Activated naive CD8-positive, alpha-beta T cell treated with anti-CD3 and anti-CD28 coated beads for 36 hours (primary cell): ENCODE results near the gene OCA2. TPM values are rescaled to one million over a fixed set of nuclear protein-coding genes. Genes with fewer than 3 reads are reported as not detected.

Experiments
- DNase-seq: peaks from one replicate; pipeline ENCODE4 v3.0.0; 2021
- H3K27ac Mint-ChIP-seq: one replicate; pipeline ENCODE4 v1.8.0; 2022; ENCODE audit warnings: mild to moderate bottlenecking, moderate library complexity, mixed read lengths
- H3K27me3 Mint-ChIP-seq: one replicate; pipeline ENCODE4 v1.8.0; 2022; ENCODE audit warnings: mild to moderate bottlenecking, mixed read lengths
- H3K36me3 Mint-ChIP-seq: one replicate; pipeline ENCODE4 v1.8.0; 2021; ENCODE audit warnings: mild to moderate bottlenecking, mixed read lengths
- H3K4me1 Mint-ChIP-seq: one replicate; pipeline ENCODE4 v1.8.0; 2021; ENCODE audit warnings: mixed read lengths
- H3K4me3 Mint-ChIP-seq: one replicate; pipeline ENCODE4 v1.8.0; 2022; ENCODE audit warnings: mild to moderate bottlenecking, moderate library complexity, mixed read lengths
- H3K9me3 Mint-ChIP-seq: one replicate; pipeline ENCODE4 v1.8.0; 2022; ENCODE audit warnings: mixed read lengths
- total RNA-seq, 2 experiments: library from RNA; stranded (reverse); gene quantifications; one replicate each; pipeline ENCODE4 v1.2.3, GENCODE V29; 2021

OCA2 gene
- total RNA-seq, 2 experiments from 2014 or later = not detected

DNA sequence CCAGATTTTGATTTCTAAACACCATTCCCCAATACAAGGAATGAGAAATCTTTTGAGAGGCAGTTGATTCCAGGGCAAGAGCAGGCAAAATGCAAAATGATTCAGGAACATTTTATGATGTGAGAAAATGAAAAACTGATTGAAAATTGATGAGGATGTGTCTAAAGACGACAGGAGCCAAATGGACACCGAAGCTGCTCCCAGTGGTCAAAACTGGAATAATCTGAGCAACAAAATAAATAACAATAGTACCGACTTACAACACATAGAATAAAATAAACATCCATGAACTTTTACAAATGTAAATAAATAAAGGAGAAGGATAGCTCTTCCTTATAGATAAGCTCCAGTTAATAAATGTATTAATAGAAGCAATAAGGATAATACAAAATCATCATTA lies 186.8 kb downstream of the OCA2 start:
- H3K27ac Mint-ChIP-seq = no peak overlapping the region
- H3K9me3 Mint-ChIP-seq = peaks cover 7% of the 10 kb centered on the region
- peaks cover 3% of the 10 kb centered on the region for H3K27me3 Mint-ChIP-seq
- no peaks in the 10 kb centered on the region for H3K4me1 Mint-ChIP-seq
- DNase-seq = no peak
- no peak overlapping the region for H3K4me3 Mint-ChIP-seq
- no peaks in the 10 kb centered on the region for H3K36me3 Mint-ChIP-seq

DNA sequence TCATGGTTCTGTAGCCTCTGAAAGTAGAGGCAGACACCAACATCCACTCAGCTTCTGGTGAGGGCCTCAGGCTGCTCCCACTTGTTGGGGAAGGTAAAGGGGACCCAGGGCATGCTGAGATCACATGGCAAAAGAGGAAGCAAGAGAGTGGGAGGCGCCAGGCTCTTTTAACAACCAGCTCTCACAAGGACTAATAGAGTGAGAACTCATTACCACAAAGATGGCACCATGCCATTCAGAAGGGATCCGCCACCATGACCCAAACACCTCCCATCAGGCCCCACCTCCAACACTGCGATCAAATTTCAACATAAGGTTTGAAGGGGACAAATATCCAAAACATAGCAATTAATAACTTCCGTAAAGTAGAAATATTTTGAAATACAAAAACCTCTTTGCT lies 192.3 kb downstream of the OCA2 start:
- H3K27me3 Mint-ChIP-seq = peaks cover 4% of the 10 kb centered on the region
- peaks cover 2% of the 10 kb centered on the region for H3K9me3 Mint-ChIP-seq
- no peaks in the 10 kb centered on the region for H3K36me3 Mint-ChIP-seq
- no peak overlapping the region for H3K4me3 Mint-ChIP-seq
- DNase-seq = no peak
- H3K4me1 Mint-ChIP-seq = no peaks in the 10 kb centered on the region
- no peak overlapping the region for H3K27ac Mint-ChIP-seq

DNA sequence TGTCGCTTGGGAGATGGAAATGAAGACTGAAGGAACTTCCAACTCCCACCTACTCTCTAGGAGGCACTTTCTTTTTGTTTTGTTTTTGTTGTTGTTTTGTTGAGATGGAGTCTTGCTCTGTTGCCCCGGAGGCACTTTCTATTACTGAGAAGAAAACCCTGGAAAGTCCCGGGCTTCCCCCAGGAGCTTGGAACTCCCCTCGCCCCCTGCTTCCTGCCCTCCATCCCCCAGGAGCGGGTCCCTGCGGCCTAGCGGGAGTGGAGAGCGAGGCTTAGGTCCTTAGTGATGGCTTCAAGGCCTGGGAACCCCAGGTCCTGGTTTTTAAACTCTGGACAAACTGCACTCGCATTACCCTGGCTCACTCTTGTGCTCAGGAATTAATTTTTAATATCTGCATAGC lies 195.7 kb downstream of the OCA2 start:
- no peak for DNase-seq
- H3K4me3 Mint-ChIP-seq = no peak overlapping the region
- no peaks in the 10 kb centered on the region for H3K36me3 Mint-ChIP-seq
- H3K4me1 Mint-ChIP-seq = no peaks in the 10 kb centered on the region
- H3K27ac Mint-ChIP-seq = no peak overlapping the region
- H3K9me3 Mint-ChIP-seq = no peaks in the 10 kb centered on the region
- peaks cover 4% of the 10 kb centered on the region for H3K27me3 Mint-ChIP-seq

DNA sequence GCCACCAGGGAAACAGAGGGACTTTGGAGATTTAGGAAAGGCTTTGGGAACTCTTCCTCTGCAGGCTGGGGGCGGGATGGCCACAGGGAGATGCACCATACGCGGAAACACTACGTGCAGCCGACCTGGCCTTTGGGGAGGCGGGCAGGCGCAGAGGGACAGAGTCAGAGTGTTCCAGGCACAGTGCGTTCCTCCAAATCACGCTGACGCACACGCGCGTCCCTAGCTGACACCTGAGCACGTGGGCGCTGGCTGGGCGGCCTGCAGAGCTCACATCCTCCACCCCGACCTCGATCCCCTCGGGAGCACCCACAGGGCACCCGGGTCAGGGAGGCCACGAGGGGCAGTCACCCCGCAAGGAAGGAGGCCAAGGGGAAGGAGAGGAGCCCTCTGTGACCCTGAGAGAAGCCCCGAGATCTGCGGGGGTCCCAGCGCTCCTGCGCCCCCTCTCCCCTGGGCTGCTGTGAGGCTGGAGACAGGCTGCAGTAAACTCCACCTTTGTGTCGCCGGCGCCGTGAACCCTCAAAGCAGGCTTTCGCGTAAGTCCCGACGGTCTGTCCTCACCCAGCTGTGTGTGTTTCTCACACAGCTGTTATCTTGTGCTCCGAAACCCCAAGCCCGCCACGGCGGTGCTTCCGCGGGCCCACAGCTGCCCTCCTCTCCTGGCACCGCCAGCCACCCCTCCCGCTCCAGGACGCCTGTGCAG lies 196.3 kb downstream of the OCA2 start:
- Mint-ChIP-seq H3K4me1 (no peaks in the 10 kb centered on the region), H3K9me3 (no peaks in the 10 kb centered on the region), H3K27me3 (peaks cover 4% of the 10 kb centered on the region), H3K36me3 (no peaks in the 10 kb centered on the region), H3K4me3 (no peak overlapping the region), H3K27ac (no peak overlapping the region)
- no peak for DNase-seq

DNA sequence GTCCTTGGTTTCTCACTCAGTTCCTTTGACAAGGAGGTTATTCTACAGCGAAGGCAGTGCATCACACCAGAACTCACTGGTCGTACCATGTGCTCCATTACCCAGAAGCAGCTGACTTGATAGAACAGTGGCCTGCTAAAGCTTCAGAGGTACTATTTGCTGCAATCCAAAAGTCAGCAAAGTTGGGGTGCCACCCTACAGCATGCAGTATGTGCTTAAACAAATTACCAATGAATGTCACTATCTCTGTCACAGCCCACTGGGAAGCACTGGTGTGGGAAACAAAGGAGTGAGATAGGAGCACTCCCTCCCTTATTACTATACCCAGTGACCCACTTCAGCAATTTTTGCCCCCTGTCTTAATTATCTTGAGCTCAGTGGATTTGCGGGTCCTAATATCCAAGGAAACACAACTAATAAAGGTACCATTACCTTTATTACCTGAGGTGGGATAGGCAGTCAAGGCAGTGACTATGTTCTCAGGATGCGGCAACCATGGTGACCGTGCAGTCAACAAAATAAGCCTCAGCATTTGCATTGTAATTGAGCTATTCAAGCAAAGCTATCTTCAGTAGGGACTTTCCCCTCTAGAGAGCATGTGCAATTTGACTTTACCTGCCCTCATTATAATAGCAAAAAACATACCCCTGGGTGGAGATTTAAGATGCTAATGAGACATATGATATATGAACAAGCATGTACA lies 199.4 kb downstream of the OCA2 start:
- peaks cover 8% of the 10 kb centered on the region for H3K9me3 Mint-ChIP-seq
- peaks cover 4% of the 10 kb centered on the region for H3K27me3 Mint-ChIP-seq
- no peak for DNase-seq
- H3K36me3 Mint-ChIP-seq = no peaks in the 10 kb centered on the region
- H3K4me3 Mint-ChIP-seq = no peak overlapping the region
- no peaks in the 10 kb centered on the region for H3K4me1 Mint-ChIP-seq
- H3K27ac Mint-ChIP-seq = no peak overlapping the region

DNA sequence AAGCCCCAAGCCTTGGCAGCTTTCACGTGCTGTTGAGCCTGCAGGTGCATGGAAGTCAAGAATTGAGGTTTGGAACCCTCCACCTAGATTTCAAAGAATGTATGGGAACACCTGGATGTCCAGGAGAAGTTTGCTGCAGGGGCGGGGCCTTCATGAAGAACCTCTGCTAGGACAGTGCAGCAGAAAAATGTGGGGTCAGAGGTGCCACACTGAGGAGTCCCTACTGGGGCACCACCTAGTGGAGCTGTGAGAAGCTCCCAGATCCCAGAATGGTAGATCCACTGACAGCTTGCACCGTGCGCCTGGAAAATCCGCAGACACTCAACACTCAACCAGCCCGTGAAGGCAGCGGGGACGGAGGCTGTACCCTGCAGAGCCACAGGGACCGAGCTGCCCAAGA lies 201.6 kb downstream of the OCA2 start:
- DNase-seq = no peak
- Mint-ChIP-seq H3K27me3 (no peaks in the 10 kb centered on the region), H3K4me3 (no peak overlapping the region), H3K36me3 (no peaks in the 10 kb centered on the region), H3K27ac (no peak overlapping the region), H3K4me1 (no peaks in the 10 kb centered on the region), H3K9me3 (peaks cover 16% of the 10 kb centered on the region)

DNA sequence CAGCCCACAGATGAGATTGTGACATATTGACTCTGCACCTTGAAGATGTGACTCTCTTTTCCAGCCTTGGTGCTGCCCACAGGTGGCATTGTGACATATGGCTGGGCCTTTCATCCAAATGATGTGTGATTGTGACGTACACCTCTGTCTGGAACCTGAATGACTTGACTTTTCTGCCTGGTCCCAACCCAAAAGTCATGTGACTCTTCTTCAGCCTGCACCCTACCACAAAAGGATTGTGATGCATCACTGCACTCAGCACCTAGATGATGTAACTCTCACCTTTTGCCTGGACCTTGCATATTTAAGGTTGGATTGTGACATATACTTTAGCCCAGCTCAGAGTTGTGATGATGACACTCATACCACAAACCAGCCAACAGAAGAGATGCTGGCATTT lies 204.5 kb downstream of the OCA2 start:
- H3K27ac Mint-ChIP-seq = no peak overlapping the region
- no peaks in the 10 kb centered on the region for H3K4me1 Mint-ChIP-seq
- no peaks in the 10 kb centered on the region for H3K36me3 Mint-ChIP-seq
- no peak for DNase-seq
- H3K4me3 Mint-ChIP-seq = no peak overlapping the region
- peaks cover 29% of the 10 kb centered on the region for H3K9me3 Mint-ChIP-seq
- no peaks in the 10 kb centered on the region for H3K27me3 Mint-ChIP-seq

DNA sequence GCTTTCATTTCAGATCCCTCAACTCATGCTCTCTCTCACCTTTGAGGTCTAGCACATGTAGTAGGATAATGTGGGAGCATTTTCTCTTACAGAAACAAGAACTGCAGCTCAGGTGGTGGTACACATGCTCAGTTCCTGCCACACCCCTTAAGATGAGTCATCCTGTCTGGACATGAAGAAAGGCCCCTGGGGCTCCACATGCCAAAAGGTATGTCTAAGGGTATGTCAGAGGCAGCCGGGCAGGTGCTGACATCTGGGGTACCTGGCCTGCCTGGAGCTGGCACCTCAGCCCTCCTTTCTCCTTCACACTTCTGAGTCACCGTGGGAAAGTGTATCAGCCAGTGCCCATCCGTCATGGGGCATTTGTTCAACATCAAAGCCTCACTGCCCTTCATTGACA lies 209.9 kb downstream of the OCA2 start:
- peaks cover 28% of the 10 kb centered on the region for H3K9me3 Mint-ChIP-seq
- H3K36me3 Mint-ChIP-seq = no peaks in the 10 kb centered on the region
- no peak overlapping the region for H3K4me3 Mint-ChIP-seq
- no peaks in the 10 kb centered on the region for H3K4me1 Mint-ChIP-seq
- no peak overlapping the region for H3K27ac Mint-ChIP-seq
- peaks cover 14% of the 10 kb centered on the region for H3K27me3 Mint-ChIP-seq
- DNase-seq = no peak

DNA sequence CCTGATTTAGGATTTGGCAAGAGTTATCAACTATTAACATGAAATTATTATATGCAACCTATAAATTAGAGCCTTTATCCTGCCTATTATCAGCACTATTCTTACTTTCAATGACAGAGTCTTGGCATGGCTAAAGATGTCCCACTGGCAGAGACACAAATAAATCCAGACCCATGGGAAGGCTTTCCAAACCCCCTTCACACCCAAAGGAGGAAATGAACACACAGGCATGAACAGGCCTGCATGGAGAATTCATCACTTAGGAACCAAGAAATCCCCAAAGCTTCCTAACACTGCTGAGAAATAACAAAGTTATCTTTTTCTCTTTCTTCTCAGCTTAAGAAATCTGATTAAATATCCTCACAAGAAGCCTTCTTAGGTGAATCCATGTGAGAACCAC lies 213.9 kb downstream of the OCA2 start:
- Mint-ChIP-seq H3K9me3 (peaks cover 10% of the 10 kb centered on the region), H3K27me3 (peaks cover 17% of the 10 kb centered on the region), H3K4me3 (no peak overlapping the region), H3K27ac (no peak overlapping the region), H3K4me1 (no peaks in the 10 kb centered on the region), H3K36me3 (no peaks in the 10 kb centered on the region)
- DNase-seq = no peak

DNA sequence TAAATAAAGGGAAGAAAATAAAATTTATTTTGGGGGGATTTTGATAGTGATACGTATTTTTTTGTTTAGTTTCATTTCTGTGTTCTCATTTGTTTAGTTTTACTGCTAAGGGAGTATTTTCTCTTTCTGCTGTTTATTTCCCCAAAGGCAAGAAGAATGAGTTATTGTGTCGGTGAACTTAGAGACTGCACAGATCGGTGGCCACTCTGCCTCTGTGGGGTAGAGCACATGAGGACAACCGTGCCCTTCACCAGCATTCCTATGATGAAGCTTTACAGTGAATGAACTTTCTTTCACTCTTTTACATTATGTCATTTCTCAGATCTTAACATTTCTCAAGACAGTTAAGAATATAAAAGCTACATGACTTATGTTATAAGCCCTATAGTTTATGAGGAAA lies 214.4 kb downstream of the OCA2 start:
- H3K27ac Mint-ChIP-seq = no peak overlapping the region
- no peak for DNase-seq
- H3K4me3 Mint-ChIP-seq = no peak overlapping the region
- H3K27me3 Mint-ChIP-seq = peaks cover 17% of the 10 kb centered on the region
- H3K36me3 Mint-ChIP-seq = no peaks in the 10 kb centered on the region
- H3K4me1 Mint-ChIP-seq = no peaks in the 10 kb centered on the region
- H3K9me3 Mint-ChIP-seq = peaks cover 9% of the 10 kb centered on the region

DNA sequence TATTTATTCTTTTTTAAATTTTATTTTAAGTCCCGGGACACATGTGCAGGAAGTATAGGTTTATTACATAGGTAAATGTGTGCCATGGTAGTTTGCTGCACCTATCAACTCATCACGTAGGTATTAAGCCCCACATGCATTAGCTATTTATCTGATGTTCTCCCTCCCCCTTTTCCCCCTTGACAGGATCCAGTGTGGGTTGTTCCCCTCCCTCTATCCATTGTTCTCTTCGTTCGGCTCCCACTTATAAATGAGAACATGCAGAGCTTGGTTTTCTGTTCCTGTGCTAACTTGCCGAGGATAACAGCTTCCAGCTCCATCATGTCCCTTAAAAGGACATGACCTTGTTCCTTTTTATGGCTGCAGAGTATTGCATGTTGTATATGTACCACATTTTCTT lies 220.3 kb downstream of the OCA2 start:
- Mint-ChIP-seq H3K27me3 (peaks cover 2% of the 10 kb centered on the region), H3K4me3 (no peak overlapping the region), H3K36me3 (no peaks in the 10 kb centered on the region), H3K9me3 (peaks cover 2% of the 10 kb centered on the region), H3K4me1 (no peaks in the 10 kb centered on the region), H3K27ac (no peak overlapping the region)
- DNase-seq = no peak

DNA sequence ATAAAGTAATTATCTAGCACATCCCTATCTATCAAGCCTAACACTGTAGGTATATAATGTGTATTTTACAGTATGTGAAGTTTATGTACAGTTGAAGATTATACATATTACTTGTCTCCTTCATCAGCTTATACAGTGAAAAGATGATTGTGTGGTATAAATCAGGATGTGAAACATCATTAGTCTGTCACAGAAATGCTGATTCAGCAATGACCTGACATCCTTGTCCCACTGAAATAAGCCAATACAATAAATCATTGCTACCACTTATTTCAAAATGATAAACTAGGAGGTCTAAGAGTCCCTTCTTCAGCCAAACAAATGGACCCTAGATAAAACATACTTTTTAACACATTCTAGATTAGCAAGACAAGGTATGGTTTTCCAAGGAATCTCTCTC lies 225.3 kb downstream of the OCA2 start:
- Mint-ChIP-seq H3K36me3 (no peaks in the 10 kb centered on the region), H3K27me3 (peaks cover 3% of the 10 kb centered on the region)
- DNase-seq = no peak

DNA sequence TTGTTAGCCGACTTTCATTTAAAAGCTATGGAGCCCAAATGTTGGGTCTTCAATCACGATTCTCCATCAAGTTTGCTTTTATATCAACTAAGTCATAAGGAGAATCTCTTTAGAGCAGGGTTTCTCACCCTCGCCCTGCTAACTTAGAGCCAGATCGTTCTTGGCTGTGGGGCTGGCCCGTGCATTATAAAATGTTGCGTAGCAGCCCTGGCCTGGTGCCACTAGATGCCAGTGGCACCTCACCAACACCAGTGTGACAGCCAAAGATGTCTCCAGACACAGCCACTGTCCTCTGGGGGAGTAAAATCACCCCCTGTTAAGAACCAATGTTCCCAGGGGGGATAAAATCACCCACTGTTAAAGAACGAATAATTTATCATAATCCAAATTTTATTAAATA lies 226.1 kb downstream of the OCA2 start:
- DNase-seq = no peak
- no peaks in the 10 kb centered on the region for H3K36me3 Mint-ChIP-seq
- no peak overlapping the region for H3K4me3 Mint-ChIP-seq
- H3K9me3 Mint-ChIP-seq = no peaks in the 10 kb centered on the region
- peaks cover 3% of the 10 kb centered on the region for H3K27me3 Mint-ChIP-seq
- H3K27ac Mint-ChIP-seq = no peak overlapping the region
- no peaks in the 10 kb centered on the region for H3K4me1 Mint-ChIP-seq

More for the DNA sequence above, 225.3 kb downstream of the OCA2 start:
- H3K9me3 Mint-ChIP-seq = no peaks in the 10 kb centered on the region
- no peak overlapping the region for H3K27ac Mint-ChIP-seq
- H3K4me3 Mint-ChIP-seq = no peak overlapping the region
- H3K4me1 Mint-ChIP-seq = no peaks in the 10 kb centered on the region

DNA sequence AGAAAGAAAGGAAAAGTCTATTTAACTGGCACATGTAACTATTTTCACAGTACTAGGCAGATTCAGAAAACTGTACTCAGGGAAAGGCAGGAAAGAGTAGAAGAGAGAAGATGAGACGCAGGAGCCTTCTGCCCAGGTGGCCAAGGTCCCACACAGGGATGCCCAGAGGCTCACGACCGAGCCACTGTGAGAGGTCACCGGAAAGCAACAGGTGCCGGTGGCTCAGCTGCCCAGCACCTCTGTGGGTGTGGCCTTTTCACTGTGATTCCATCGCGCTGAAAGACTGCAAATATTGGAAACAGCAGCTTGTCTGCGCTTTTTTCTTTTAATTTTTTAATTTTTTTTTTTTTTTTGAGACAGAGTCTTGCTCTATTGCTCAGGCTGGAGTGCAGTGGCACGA lies 226.8 kb downstream of the OCA2 start:
- H3K4me3 Mint-ChIP-seq = no peak overlapping the region
- no peaks in the 10 kb centered on the region for H3K36me3 Mint-ChIP-seq
- no peaks in the 10 kb centered on the region for H3K9me3 Mint-ChIP-seq
- H3K27ac Mint-ChIP-seq = no peak overlapping the region
- H3K4me1 Mint-ChIP-seq = no peaks in the 10 kb centered on the region
- no peak for DNase-seq
- H3K27me3 Mint-ChIP-seq = peaks cover 3% of the 10 kb centered on the region

DNA sequence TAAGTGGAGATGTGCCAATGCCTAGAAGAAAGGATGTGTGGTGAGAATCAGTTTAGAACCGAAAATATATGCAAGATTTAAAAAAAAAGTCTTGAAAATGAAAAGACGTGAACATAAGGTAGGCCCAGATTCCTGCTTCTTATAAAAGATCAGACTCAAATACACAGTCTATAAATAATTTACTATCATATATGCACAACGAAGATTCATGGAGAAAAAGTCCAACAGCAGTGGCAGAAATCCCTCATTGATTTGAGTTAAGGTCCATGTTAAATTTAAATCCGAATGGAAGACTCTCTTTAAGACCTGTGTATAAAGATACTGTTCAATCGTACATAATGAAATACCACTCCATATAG lies 227.2 kb downstream of the OCA2 start:
- no peak for DNase-seq
- H3K4me3 Mint-ChIP-seq = no peak overlapping the region
- H3K36me3 Mint-ChIP-seq = no peaks in the 10 kb centered on the region
- H3K9me3 Mint-ChIP-seq = no peaks in the 10 kb centered on the region
- H3K4me1 Mint-ChIP-seq = no peaks in the 10 kb centered on the region
- peaks cover 3% of the 10 kb centered on the region for H3K27me3 Mint-ChIP-seq
- no peak overlapping the region for H3K27ac Mint-ChIP-seq
